MM.1S (cell line): Measurements from ENCODE around the gene NEDD4L.

Experiments used
- EZH2 ChIP-seq: fragments of 300-600 bp; sonication (generic); optimal IDR thresholded peaks from 2 replicates; pipeline ENCODE3; 2017; ENCODE audit warnings: low read depth, mild to moderate bottlenecking, antibody characterized with exemption, low read length, mixed read lengths
- EZH2phosphoT487 ChIP-seq: fragments of 300-600 bp; sonication (generic); IDR thresholded peaks from 2 replicates; pipeline ENCODE4 v1.6.1; 2018; ENCODE audit warnings: antibody characterized with exemption, low read length
- TF ChIP-seq, protein P1 (sequence below): fragments of 300-600 bp; sonication (generic); IDR thresholded peaks from 2 replicates; pipeline ENCODE4 v1.5.1; 2016; ENCODE audit warnings: antibody characterized with exemption, low read length, mixed read lengths

DNA sequence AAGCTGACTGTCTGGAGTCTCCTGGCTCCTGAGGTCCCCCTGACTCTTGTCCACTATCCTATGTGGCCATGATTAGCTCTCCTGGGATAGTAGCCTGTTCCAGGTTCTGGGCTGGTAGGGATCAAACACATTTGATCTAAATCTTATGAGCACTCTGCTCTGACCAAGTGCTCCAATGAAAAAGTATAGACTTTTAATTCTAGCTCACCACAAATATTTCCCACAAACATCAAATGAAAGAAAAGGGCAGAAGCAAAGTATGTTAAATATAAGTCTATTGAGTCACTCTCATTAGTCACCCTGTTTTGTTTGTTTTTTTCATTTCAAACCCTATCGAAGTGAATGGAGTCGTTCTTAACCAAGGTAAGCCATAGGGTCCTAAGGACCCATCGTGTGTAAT is 39.7 kb upstream of the NEDD4L start:
- TF ChIP-seq, protein P1, sequence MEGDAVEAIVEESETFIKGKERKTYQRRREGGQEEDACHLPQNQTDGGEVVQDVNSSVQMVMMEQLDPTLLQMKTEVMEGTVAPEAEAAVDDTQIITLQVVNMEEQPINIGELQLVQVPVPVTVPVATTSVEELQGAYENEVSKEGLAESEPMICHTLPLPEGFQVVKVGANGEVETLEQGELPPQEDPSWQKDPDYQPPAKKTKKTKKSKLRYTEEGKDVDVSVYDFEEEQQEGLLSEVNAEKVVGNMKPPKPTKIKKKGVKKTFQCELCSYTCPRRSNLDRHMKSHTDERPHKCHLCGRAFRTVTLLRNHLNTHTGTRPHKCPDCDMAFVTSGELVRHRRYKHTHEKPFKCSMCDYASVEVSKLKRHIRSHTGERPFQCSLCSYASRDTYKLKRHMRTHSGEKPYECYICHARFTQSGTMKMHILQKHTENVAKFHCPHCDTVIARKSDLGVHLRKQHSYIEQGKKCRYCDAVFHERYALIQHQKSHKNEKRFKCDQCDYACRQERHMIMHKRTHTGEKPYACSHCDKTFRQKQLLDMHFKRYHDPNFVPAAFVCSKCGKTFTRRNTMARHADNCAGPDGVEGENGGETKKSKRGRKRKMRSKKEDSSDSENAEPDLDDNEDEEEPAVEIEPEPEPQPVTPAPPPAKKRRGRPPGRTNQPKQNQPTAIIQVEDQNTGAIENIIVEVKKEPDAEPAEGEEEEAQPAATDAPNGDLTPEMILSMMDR = no peak
- no peak for TF ChIP-seq EZH2
- TF ChIP-seq EZH2phosphoT487 = no peak
